Activated CD4-positive, alpha-beta T cell treated with anti-CD3 and anti-CD28 coated beads, Interleukin-2, amount 50 U/mL, for 16 hours (primary cell): Measurements from ENCODE around the gene ATP10A.
"Not testable (repeated sequence)": the region's sequence is repeated elsewhere in the genome, so short reads cannot be mapped to it uniquely, and the experiment has no call there.

Experiments
- DNase-seq: peaks from one replicate; pipeline ENCODE4 v3.0.0-alpha.2; 2020

The ATP10A gene

DNA sequence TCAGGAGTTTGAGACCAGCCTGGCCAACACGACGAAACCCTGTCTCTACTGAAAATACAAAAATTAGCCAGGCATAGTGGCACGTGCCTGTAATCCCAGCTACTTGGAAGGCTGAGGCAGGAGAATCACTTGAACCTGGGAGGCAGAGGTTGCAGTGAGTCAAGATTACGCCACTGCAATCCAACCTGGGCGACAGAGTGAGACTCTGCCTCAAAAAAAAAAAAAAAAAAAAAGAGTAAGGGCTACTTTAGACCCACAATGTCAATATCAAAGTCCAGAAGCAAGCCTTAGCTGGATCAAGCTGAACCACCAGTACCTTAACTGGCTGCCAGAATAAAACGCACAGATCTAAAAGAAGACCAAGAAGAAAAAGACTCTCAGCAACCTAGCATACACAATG, 17.8 kb upstream of the ATP10A start:
- DNase-seq = not testable (repeated sequence)

DNA sequence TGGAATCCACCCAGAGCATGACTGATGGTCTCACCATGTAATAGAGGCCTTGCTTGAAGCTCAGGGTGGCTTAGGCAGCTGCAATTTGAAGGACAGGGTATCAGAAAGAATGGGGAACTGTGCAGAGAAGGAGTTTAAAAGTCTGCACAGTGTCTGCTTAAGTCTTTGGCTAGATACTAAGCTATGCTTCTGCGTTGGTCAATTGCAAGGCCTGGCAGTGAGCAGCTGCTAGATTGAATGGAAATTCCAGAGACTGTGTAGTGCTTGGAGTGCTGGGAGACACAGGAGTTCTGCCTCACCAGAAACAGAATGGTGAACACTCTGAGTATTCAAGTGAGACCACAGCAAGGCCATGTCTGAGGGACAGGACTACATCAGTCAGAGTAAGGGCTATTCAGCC, 17.3 kb upstream of the ATP10A start:
- no peak for DNase-seq

DNA sequence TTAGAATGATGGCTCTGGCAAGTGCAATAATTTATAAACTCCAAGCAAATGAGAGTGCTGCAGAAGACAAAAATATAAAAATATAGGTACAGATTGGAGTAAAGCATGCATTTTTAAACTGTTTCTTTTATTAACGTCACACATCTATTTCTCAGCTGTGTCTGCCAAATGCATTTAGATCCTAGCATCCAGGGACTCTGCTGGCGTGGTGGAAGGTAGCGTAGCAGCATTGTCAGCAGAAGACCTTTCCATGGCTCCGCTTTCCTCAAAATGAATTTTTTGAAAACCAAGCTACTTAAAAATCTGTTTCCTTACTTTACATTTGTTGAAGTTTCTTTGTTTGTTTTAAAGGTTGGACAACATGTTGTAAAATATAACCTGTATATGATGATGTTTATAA, 16.3 kb upstream of the ATP10A start:
- DNase-seq = no peak

DNA sequence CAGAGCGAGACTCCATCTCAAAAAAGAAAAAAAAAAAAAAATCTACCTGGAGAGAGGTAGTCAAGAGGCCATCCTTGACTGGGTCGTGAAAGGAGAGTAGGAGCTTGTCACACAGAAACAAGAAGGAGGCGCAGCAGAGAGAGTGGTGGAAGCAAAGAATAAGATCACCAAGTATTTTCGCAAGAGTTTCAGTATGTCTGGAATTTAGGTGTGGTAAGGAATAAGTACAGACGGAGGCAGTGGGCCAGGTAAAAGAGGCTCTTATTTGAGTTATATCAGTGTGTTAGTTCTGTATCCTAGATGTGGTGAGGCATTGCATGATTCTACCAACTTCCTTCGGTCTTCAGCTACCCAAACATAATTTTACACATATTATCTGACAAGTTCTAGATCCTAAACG, 14.6 kb upstream of the ATP10A start:
- no peak for DNase-seq

DNA sequence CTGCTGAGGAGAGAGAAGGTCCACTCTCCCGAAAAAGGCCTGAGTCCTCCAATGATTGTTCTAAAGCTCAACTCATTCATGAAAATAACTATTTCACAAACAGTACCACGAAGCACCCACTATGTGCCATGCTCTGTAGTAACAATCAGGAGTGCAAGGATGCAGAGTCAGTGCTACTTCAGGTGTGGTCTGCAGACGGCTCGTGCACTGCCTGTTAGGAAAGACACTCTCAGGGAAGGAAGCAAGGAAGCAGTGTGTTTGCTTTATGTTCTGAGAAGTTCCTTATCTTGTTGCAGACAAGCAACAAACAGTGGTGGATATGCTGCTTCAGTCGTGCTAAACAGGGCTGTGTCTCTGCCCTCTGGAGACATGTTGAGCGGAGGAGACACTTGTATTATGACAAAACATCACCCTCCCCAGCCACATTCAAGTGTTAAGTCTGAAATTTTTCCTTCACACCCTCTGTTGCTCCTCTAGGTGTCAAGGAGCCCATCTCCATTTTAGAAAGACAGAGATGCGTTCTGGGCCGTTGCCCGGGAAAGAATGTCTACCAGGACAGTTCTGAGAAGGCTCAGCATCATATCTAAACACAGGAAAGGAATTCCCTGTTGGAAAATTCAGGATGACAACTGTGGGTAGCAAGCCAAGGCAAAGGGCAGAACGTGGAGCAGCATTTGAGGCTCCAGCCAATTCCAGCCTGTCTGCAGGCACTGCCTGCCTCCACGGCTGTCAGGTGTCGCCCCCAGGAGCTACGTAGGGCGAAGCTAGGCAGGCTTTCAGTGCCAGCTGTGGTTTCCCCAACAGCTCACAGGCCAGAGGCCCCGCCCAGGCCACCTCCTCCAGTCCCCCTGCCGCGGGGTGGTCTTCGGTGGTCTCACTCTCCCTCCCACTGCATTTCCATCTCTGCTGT, 13.4 kb upstream of the ATP10A start:
- no peak for DNase-seq

DNA sequence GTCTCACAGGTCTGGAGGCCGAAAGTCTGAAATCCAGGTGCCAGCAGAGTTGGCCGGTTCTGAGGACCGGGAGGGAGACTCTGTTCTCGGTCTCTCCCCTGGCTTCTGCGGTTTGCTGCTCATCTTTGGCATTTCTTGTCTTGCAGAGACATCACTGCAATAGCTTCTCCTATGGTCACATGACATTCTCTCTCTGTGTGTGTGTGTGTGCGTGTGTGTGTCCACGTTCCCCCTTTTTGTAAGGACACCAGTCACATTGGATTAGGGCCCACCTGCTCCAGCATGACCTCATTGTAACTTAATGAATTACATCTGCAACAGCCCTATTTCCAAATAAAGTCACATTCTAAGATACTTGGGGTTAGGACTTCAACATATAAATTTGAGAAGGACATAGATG, 12.4 kb upstream of the ATP10A start:
- no peak for DNase-seq

DNA sequence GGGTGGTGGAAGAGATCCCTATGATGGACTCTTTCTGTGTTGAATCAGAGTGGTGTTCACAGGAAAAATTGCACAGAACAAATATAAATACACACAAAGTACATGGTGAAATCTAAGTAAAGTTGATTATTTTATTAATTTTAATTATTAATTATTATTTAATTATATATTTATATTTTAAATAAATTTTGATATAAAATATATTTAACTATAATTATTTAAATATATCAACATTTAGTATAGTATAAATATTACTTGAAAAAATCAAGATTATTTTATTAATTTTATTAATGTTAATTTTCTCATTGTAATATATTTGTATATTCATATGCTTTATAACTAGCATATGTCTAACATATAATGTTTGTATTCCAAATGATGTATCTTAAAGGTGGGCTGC, 11.3 kb upstream of the ATP10A start:
- DNase-seq = no peak

DNA sequence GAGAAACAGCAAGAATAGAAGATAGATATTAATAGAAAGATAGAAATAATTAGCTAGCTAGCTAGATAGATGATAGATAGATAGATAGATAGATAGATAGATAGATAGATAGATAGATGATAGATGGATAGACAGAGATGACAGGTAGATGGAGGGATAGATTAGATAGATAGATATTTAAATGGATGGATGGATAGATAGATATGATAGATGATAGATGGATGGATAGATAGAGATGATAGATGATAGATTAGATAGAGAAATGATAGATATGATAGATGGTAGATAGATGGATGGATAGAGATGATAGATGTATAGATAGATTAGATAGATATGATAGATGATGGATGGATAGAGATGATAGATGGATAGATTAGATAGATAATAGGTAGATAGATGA, 8.3 kb upstream of the ATP10A start:
- no peak for DNase-seq

DNA sequence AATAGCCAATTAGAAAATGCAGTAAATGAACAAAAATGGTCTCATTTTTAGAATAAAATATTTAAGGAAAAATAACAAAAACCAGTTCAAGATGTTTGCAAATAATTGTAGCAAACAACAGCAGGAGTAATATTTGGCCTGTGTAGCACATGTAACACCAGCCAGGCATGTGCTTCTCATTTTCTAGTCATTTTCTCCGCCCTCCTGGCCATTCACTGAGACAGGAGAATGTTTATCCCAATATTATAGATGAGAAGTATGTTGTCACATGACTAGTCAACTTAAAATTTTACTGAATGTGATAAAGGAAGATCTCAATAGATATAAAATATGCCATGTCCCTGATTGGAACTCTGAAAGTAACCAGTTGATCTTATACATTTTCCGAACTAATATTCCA, 7.8 kb upstream of the ATP10A start:
- no peak for DNase-seq

DNA sequence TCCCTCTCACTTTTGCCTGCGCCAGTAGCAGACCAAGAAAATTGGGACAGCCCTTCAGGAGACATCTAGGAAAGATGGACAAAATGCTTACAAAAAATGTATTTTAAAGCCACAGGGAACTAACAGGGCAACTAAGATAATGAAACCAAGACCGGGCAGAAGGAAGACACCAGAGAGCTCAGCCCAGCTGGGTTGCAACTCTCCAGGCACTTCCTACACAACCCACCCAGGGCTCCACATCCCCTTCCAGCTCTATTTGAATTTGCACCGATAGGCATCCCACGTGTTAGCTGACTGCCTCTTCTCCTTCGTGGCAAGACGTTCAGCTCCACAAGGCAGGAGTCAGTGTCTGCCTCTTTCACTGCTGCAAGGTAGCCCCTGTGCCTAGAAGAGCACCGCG, 6.6 kb upstream of the ATP10A start:
- DNase-seq = no peak

DNA sequence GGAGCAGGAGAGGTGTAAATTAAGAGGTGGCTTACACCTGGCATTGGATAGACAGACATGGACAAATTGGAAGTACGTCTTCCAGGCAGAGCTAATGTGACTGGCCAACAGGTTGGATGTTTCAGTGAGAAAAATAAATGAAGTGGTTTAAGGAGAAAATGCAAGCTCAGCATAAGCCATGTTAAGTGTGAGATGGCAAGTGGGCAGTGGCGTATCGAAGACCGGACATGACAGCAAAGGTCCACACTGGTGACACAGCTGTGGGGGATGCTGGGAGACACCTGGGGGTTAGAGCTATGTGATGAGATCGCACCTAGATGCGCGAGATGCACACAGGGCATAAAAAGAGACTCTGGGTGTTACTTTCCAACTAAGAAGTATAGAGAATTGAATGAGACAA, 3.7 kb upstream of the ATP10A start:
- DNase-seq = no peak

DNA sequence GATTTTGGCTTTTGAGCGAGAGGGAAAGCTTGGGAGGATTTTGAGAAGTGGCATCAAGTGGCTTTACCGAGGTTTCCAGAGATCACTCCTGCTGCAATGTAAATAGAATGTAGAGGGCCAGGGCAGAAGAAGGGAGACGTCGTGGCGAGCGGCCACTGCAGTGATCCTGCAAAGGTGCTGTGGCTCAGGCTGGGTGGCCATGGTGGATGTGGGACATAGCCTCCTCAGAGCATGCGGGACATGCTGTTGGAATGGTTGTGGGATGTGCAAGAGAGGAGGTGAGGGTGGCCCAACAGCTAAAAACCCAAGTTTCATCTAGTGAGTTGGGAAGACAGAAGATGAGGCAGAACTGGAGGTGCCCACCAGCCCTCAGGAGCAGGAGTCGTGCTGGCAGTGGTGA, 3.1 kb upstream of the ATP10A start:
- no peak for DNase-seq

DNA sequence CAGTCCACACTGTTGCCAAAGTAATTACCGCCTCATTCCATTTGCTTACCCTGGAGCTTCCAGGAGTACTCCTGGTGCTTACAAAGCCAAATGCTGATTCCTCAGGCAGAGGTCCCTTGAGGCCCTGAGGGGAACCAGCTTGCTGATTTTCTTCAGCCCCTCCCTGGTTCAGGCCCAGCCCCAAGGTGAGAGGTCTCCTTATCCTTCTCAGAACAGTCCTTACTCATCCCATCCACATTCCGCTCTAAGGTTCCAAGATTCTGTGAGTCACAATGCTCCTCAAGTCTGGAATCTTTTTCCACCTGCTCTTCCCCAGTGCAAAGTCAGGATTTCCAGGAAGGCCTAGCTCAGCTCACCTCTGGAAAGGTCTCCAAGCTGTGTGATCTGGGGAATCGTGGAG, 1.8 kb upstream of the ATP10A start:
- no peak for DNase-seq

DNA sequence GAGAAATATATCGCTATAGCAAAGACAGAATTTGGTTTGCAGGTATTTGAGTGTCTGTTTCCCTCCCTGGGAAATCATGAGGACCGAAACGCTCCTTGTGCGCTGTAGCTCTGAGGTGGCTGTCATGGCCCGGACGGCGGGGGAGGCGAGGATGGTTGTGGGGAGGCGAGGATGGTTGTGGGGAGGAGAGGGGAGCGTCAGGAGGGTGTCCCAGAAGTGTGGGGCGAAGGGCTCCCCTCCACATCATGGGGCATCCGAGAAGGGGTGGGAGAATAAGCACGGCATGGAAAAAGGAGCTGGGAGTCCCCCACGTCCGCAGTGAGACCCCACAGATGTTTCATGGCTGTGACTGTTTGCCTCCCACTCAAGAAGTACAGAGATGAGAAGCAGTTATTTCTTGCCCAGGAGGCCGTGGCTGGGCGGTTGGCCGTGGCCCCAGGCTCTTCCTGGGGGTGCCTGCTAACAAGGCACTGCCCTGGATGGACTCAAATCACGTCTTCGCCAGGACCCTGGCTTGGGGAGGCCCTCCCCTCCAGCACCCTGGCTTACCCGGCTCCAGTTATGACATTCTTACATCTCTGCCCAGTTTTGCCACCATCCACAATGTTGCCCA, 947 bp upstream of the ATP10A start:
- DNase-seq = no peak

DNA sequence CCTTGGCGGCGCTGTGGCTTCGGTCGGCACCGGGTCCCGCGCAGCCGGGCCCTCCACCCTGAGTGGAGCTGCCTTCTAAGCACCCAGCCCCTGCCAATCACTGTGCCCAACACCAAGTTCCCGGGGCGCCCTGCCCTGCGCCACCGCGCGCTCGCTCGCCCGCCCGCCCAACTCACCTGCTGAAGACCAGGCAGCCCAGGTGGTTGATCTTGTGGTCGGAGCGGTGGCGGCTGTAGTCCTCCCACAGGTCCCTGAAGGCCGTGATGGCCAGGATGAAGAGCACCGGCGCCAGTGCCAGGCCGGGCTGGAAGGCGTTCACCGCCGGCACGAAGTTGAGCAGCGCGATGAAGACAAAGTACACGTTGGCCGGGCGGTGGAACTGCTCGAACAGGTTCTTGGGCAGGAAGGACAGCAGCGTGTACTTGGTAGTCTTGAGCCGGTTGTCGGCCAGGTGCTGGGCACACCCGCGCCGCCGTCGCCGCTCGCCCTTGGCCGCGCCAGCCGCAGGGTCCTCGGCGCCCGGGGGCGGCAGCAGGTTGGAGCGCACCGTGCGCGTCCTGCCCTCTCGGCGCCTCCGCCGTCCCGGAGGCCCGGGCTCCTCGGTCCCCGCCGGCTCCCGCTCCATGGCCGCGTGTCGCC, 536 bp downstream of the ATP10A start:
- DNase-seq = no peak

DNA sequence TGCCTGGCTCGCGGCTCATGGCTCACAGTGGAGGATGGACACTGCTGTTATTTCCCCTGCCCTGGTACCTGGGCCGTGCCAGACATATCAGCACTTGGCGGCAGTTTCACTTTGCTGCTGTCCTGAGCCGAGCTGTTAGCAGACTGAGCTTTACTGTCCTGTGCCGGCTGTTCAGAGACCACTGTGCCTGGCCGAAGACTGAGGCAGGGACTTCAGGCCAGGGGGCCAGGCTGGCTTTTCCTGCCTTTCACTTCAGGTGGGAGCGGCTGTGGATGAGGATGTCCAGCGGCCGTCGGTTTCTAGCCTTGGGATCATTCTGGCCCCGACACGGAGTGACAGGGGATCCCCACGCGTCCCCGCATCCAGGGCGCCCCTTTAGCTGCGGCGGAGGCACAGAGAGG, 1.1 kb downstream of the ATP10A start:
- no peak for DNase-seq

DNA sequence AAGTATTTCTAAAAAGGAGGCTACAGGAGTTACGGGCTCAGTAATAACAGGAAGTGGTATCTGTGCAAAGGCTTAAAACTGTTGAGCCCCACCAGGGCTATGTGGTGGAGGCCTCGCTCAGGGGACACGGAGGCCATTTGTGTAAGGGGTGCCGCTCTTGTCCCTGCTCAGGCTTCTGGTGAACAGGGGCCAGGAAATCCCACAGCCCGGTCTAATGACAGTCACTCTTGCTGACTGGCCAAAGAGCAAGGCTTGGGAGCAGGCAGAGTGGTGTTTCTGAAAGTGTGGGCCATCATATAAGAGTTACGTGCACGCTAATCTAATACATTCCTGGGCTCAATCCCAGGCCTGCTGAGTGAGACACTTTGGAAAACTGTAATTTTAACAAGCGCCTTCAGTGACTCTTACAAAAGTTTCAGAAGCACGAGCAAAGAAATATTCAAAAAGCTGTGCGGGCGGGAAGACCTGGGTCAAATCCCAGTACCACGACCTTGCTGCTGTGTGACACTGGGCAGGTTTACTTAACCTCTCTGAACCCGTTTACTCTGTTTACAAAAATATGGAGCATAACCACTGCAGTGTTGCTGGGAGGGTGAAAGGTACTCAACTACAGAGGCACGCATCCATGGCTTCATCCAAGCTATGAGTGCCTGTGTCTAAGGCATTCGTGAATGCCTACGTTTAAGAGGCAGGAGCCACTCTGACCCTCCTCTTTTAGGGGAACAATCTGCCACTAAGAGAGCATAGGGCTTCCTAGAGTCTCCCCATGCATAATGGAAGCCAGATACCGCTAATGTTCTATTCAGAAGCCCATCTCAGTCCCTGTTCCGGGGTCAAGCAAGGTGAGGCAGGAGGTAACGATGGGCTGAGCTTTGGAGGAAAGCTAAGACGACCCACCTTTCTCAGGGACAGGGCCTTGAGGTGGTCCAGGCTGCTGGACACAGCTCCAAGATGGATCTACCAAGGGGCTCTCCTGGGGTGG, 2.0 kb downstream of the ATP10A start:
- no peak for DNase-seq

DNA sequence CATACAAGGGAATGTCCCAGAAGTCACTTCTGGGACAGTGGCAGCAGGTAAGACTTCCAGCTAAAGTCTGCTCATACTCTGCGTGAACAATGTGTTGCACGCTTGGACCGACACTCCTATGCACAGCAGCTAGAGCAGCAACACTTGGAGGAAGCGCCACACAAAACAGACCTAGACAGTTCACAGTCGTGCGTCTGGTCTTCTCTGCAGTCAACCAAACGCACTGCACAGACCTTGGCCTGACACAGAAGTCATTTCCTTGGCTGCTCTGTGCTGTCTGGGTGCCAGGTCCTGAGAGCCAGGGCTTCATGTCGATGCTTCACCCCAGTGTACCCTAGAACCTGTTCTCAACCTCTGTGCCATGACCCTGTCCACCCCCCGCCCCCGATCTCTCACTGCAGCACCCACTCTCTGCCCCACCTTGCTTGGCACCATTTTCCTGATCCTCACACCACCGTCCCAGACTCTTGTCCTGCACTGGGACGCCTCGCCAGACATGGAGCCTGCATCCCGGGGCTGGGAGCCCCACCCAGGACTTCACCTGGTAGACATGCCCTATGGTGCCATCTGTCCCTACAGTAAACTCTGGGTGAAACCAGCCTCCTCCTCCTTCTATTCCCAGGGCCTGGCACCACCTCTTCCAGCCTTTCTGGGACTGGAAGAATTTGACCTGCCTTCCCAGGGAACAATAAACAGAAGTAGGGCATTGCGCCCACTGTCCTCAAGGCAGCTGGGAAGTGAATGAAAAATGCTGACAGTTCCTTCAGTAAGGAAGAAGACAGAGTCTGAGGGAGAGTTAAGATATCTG, 3.1 kb downstream of the ATP10A start:
- no peak for DNase-seq

DNA sequence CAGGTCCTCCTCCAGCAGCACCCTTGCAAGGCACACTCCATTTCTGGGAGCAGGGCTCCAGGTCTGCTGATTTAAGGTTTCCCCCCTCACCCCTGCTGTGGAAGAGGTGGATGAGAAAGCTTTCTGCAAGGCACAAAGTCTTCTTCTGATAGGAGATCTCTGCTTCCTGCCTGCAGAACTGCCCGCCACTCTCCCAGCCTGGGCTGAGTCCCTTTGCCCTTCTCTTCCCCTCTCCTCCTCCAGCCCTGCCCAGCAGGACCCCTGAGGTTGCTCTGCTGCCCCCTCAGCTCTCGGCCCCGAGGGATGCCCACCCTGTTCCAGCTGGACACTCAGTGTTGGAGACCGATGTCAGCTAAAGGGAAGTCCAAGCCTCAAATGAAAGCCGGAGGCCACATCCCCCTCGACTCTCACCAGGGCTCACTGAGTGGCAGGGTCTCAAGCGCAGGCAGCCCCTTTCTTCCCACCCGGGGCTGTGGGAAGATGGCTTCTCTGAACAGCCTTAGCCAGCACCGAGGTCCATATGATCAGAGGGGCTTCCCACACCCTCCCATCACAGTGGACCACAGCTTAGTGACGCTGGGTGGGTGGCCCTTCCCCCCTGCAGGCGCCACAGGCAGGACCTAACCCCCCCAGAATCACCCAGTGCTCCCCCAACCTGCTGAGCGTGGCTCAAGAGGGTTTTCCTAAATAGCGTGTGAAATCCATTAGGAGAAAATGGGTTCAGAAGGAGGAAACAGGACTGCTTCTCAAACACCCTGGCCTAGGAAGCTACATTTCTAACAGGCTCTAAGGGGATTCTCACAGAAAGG, 4.0 kb downstream of the ATP10A start:
- DNase-seq = no peak

DNA sequence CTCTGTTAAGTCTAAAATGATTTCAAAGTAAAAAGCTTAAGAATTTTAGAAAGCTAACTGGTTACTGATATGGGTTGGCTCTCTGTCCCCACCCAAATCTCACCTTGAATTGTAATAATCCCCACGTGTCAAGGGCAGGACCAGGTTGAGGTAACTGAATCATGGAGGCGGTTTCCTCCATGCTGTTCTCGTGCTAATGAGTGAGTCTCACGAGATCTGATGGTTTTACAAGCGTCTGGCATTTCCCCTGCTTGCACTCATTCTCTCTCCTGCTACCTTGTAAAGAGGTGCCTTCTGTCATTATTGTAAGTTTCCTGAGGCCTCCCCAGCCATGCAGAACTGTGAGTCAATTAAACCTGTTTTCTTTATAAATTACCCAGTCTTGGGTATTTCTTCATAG, 7.1 kb downstream of the ATP10A start:
- not testable (repeated sequence) for DNase-seq
